ENCODE data around the gene QSOX2.

Gene QSOX2

DNA sequence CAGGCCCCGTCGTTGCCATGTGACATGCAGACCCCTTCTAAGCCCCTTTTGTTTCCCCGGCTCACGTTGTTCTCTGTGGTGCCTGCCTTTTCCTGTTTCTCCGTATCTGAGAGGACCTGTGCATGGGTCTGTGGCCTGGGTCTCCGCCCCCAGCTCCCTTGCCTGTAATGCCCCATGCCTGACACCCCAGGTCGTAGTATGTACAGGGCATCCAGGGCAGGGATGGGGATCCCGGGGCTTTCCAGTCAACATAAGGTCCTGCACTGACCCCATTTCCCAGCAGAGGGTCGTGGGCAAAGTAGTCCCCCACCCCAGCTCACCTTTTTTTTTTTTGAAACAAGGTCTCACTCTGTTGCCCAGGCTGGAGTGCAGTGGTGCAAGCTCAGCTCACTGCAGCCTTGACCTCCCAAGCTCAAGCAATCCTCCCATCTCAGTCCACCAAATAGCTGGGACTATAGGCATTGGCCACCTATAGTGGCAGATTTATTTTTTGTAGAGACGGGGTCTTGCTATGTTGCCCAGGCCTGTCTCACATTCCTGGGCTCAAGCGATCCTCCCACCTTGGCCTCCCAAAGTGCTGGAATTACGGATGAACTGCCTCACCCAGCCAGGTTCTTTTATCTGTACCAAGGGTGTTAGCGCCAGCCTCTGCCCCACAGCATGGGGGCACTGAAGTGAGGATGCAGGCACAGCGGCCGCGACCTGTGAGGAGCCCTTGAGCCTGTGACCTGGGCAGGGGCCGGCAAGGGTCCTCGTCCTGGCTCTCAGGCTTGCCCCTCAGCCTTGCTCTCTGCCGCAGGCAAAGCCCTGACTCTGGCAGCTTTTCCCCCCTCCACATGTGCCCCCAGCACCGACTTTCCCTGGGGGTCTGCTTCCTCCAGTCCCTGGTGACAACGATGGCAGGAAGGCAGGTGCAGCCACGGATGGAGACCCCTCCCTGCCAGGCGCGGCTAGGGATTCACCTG is 19.1 kb upstream of the QSOX2 start:
- DNase-seq = no peak

DNA sequence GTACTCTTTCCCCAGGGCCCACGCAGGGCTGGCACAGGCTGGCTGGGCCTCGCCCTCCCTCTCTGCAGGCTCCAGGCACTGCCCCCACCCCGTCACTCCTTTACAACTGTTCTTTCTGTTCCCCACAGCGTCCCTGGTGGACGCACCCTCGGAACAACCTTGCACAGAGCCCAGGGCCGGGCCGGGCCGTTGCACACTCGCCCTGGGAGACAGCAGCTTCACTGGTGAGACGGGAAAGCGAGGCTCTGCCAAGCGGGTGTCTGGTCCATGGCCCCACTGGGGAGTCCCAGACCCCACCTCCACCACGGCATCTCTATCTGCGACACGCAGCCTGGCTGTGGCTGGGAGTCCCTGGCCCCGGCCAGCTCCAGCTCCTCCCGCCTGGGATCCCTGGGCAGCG is 18.4 kb upstream of the QSOX2 start:
- DNase-seq = no peak

DNA sequence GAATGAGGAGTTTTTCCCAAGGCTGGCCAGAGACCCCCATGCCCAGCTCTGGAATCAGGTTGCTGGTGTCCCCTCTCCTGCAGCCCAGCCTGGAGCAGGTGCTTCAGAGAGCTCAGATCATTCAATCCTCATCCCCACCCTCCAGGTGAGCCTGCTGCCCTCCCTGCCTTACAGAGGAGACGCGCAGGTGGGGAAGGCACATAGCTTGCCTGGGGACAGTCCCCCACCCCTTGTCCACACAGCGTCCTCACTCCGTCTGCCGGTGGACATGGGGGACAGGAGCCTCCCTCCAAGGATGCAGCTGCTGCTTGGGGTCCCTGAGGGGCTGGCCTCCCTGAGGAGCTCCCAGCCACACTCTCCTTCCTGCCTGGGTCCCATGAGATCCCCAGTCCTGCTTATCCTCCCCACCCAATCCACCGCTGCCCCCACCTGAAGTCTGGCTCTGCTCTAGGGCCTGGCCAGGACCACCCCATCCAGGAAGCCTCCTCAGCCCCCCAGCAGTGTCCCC is 17.1 kb upstream of the QSOX2 start:
- DNase-seq = no peak

DNA sequence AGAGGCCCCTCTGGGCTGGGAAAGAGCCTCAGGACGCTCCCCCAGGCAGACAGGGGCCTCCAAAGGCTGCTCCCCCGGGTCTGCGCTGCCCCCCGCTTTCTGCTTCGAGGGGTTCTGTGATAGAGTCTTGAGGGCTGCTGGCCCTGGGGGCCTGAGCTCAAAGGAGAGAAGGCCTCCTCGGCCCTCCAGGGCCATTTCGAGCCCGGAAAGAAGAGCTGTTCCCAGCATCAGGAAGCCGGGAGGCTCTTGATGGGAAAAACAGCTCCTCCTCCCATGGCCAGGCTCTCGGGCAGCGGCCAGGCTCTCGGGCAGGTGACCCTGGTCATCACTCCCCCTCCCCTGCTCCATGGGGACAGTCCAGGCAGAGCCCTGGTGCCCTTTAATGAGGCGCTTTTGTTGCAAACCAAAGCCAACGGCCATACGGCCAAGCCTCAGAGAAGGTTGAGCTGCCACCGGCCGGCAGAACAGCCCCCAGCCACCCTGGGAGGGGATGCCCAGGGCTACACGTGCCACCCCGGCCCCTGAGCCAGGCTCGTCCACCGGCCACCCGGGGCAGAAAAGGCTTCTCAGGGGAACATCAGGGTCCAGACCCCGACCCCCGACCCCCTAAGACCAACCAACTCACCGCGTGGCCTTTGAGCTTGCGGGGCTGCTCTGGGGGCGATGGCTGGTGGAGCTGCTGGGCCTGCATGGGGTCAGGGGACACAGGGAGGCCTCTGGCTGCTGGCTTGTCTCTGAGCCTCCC is 16.2 kb upstream of the QSOX2 start:
- DNase-seq = no peak

DNA sequence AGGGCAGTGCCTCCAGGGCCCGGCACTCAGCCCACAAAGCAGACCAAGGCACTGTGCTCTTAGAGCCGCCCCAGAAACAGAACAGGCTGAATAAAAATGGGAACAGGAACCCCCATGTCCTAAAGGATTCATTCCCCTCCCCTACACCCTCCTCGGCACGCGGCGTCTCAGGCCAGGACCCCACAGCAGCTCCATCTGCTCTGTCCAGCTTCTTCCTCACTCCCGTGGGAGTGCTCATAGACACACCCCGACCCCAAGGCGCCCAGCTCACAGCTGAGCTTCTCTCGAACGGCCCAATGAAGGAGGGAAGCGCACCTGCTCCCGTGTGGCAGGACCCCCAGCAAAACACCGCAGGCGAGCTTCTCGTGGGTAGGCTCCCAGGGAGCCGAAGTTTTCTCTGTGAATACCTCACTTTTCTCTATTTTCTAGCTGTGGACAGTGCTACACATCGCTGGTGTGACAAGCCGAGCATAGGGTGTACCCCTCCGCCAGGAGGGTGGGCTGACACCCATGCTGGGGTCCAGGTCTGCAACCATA is 15.4 kb upstream of the QSOX2 start:
- no peak for DNase-seq

DNA sequence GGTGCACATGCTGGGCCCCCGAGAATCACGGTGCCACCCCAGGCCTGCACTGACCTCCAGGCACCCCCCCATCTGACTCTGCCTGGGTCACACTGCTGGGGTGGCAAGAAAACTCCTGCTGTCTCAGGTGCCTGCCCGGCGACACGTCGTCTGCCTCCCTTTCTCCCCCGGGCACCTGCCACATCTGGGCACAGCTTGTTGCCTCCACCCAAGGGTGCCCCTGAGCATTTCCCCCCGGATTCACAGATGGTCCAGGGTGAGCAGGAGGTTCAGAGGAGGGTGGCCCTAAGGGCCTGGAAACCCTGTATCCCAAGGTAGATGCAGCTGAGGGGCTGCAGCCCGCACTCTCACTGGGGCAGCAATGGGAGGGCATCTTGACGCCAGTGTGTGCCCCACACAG is 14.9 kb upstream of the QSOX2 start:
- DNase-seq = no peak

DNA sequence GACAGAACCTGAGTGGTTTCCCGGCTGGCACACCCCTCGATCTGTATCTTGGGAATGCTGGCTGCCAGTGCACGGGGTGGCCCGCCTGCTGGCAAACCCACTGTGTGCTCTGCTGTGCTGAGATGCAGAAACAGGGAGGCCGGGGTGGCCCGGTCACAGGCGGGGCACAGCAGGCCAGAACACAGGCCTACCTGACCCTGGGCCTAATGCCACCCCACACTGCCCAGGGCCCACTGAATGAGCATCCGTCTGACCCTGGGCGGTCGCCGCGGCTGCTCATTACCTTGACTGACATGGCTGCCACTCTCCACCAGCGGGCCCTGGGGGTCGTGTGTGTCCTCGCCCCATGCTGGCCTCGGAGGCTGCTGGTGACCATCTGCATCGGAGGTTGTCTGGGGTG is 14.2 kb upstream of the QSOX2 start:
- no peak for DNase-seq

DNA sequence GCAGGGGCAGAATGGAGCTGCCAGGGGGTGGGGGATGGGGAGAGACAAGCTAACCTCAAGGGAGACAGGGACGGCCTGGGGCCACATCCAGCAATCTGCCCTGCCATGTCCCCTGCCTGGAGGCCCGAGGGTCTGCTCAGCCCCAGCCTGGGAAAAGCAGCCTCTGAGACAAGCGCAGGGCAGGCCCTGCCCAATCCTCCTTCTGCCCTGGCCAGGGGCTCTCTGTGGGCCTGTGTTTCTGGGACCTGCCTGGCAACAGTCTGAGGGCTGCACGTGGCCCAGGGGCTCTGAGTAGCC is 13.9 kb upstream of the QSOX2 start:
- DNase-seq = no peak

DNA sequence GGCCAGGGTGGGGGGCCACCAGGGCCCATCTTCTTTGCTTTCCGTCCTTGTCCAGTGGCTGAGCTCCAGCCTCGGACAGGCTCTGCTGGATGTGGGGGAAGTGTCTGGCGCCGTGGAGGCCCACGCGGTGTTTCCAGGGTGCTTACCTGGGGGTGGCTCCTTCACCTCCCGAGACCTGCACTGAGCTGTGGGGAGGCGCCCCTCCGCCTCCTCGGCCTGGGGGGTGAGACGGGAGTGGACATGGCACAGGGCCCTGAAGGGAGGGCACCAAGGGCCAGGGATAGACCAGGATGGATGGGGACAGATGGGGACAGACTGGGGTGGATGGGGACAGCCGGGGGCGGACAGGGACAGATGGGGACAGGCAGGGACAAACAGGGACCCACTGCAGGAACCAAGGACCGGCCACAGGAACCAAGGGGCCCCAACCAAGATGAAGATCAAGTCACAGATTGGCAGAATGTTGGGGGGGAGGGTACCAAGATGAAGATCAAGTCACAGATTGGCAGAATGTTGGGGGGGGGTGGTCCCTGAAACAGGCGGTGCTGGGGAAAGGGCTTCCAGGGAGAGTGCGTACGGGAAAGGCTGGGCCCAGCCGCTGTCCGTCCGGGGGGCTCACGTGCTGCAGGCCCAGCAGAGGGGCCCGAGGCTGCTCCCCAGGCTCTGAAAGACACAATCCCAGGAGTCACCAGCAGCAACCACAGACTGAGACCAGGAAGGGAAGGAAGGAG is 13.3 kb upstream of the QSOX2 start:
- no peak for DNase-seq

DNA sequence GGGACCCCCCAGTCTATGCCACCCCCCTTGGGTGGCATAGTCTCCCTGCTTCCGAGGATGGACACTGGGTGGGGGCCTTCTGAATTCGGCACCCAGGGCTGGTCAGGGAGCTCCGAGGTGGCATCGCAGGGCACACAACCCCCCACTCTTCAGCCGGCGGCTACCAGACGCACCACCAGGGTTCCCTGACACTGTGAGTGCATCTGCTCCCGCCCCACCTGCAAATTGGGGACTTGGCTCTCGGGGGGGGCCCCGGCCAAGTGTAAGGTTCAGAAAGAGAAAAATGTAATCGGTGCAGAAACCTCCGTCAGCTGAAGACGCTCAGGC is 12.7 kb upstream of the QSOX2 start:
- DNase-seq = no peak

DNA sequence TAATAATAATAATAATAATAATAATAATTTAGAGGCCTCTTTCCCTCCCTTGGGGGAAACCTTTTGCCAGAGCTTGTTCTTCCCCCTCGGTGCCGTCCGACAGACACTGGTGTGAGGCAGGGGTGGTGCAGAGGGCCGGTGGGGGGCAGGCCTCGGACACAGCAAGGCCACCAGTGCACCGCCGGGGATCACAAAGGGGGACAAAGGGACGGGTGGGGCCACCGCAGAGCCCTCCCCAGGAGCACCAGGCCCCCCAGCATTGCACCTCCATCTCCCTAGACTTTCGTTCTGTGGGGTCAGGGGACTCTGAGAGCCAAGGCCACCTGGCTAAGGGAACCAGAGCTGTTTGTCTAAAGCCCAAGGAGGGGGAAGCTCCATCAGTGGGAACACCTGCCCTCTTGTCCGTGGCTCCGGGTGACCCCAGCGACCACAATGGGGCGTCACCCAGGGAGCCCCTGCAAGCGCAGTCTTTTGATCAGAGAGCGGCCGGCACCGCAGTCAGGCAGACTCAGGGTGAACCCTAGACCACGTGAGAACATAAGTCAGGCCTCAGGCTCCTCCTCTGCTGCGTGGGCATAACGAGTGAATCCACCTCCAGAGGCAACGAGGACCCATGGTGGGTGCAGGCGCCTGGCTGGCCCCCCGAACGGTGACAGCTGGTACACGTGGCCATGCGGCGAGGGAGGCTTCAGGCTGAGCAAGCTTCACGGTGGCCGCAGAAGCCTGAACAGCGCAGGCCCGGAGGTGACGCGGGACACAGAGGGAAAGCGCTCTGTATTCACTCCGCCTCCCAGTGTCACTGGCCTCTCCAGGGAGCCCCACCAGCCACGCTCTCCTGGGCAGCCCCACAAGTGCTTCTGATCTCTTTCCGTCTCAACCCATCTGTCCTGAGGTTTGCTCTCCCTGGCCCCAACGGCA is 12.0 kb upstream of the QSOX2 start:
- DNase-seq = no peak

DNA sequence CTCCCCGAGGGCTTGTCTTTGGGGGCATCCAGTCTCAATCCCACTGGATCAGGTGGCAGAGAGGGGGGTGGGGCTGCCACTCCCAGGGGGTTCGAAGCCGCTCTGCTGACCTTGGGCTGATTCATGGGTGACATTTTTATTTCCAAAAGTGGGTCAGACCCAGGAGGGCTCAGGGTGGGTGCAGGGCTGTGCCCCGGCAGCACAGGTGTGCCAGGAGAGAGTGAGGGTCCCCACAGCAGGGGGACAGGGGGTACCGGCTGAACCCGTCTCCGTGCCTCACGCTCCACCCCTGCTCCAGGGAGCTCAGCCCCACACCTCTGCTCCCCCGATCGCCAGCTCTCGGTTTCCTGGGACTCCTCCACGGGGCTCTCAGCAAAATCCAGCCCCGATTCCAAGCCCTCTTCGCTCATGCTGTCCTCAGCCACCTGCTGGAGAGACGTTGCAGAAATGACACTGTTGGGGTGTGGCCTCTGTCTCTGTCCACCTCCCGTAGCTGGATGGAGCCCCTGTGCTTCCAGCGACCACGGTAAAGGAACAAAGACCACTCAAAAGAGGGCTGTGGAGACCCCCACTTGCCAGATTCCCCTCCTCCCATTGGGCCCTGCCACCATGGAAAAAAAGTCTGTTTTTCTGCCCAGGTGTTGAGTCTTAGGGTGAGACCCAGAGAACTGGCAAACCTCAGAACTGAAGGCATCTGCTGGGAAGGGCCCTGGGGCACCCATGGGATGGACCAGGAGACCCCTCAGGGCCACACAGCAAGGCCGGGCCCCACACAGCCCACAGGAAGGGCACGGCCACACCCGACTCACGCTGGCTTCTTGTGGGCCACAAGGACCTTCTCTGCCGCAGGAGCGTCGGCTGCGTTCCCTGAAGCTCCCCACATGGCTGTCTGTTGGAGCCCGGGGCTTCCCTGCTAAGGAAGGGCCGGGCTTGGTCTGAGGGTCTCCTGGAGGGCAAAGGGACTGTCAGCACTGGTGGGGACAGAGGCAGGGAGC is 10.6 kb upstream of the QSOX2 start:
- no peak for DNase-seq

DNA sequence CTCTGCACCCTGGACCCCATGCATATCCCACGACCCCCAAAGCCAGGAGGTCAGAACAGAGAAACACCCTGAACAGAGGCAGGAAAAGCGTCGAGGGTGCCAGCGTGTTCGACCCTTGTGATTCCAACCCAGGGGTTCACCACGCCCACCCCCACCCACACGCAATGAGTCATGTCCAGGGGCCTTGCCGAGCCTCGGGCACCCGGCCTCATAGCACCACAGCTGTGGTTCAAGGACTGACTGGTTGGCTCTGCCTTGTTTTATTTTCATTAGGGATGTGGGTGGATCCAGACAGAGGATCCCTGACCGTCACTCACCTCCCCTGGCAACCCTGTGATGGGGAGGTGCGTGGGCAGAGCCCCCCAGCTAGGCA is 9.5 kb upstream of the QSOX2 start:
- DNase-seq = no peak

DNA sequence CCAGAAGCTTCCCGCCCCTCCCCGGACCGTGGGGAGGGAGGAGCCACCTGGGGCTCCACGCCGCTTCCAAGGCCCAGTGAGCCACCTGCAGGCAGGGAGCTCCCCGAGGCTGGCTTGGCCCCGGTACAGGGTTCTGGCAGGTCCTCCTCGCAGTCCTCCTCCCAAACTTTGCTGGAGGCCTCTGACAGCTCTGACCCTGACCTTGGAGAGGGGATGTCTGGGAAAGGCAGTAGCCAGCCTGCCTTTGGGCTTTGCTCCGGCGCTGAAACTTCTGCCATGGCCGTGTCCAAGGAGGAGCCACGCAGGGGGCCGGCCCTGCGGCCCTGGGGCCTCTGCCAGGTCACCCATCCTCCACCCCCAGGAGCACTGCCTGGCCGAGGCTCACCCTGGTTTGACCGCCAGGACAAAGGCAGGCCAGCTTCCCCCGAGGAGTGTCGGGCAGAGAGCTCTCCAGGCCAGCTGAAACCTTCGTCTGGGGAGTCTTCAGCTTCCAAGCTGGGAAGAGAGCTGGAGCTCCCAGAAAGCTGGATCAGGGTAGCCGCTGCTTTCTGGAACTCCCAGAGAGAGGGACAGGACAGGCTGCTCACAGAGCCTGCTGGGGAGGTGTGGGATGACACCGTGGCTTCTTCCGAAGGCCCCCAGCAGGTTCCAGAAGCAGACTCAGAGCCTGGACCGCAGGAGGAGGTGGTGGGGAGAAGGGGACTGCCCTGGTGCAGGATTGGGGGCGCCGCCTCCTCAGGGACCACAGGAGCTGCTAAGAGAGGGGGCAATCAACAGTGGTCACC is 9.0 kb upstream of the QSOX2 start:
- no peak for DNase-seq

DNA sequence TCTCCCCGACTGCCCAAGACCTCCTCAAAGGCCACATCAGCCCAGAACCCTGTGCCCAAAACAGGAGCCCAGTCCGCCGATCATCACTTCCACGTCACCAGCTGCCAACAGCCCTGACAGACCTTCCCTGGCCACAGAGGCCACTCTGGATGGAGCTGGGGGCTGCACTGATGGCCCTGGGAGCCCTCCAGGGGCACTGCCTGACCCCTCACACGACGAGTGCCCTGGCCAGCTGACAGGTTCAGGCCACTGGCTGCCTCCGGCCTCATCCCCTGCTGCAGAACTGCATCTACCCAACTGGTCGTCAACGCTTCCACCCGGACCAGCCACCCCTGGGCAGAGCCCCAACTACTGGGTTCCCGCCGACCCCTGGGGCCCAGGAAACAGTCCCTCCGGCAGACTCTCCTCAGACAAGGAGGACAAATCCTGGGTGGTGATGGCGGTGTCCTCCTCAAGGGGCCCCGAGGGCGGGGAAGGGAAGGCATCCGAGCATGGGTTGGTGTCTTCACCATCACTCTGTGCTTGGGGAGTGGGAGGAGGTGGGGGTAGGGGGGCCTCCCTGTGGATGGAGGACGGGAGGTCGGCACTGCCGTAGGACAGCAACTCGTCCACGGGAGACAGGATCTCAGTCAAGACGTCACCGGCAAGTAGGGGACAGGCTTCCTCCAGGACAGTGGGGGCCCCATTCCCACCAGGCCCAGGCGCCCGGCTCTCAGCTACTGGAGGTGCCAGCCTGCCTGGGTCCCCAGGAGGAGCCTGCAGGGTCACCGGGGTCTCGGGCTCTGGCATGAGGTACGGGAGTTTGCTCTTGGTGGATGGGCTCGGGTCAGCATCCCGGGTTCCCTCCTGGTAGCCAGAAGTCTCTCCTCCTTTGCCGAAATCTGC is 7.9 kb upstream of the QSOX2 start:
- no peak for DNase-seq

DNA sequence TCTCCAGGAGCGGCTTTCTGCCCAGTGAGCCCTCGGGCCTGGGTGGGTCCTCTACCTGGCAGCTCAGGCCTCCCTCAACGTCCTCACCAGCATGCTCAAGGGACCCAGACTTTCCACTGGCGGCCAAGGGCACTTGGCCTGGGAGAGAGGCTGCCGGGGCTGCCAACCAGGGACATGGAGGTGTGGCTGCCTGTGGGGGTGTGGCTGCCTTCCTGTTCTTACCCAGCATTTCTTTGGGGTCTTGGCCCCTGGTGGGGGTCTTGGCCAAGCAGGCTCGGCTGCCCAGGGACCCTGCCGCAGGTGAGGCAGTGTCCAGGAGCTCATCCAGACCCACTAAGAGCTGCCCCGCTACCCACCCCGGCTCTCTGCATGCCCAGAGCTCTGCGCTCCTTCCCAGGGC is 7.2 kb upstream of the QSOX2 start:
- no peak for DNase-seq

DNA sequence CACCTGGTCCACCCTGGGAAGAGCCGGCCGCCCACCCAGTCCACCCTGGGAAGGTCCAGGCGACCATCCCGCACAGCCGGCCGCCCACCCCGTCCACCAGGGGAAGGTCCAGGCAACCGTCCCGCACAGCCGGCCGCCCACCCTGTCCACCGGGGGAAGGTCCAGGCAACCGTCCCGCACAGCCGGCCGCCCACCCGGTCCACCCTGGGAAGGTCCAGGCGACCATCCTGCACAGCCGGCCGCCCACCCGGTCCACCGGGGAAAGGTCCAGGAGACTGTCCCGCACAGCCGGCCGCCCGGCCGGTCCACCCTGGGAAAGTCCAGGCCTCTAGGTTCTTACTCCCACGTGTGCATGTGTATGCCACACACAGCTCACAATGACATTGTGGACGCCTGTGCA is 6.7 kb upstream of the QSOX2 start:
- no peak for DNase-seq

DNA sequence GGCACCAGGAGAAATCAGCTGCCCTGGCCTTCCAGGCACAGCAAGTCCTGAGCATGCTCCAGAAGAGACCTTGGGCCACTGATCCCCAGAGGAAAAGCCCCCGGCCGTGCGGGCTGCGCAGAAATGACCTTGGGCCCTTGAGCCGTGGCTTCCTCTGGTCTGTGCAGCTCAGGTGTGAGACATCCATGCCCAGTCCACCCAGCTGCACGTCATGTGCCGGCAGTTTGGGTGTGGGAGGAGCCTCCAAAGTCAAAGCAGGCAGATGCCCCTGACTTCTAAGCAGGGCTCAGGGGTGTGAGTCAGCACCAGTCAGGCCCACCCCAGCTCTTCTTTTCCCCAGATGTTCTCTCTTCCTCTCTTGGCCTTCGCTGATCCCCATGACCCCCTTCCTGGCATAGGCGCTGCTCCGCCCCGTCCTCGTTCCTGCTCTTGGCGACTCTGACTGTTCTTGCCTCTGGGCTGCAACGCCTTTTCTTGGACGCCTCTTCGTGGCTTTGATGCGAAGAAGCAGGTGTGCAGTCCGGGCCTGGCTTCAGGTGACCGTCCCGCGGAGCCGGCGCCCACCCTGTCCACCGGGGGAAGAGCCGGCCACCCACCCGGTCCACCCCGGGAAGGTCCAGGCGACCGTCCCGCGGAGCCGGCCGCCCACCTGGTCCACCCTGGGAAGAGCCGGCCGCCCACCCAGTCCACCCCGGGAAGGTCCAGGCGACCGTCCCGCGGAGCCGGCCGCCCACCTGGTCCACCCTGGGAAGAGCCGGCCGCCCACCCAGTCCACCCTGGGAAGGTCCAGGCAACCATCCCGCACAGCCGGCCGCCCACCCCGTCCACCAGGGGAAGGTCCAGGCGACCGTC is 5.9 kb upstream of the QSOX2 start:
- no peak for DNase-seq

All from CD4-positive, alpha-beta T cell treated with Interleukin-21 for 1 hour (primary cell).